ENCODE results near the gene ARSG. TPM values are rescaled to one million over a fixed set of nuclear protein-coding genes. Genes with fewer than 3 reads are reported as not detected.

The ARSG gene
- total and polyA plus RNA-seq, 4 donors: 1.5 to 5.4 (median 2.3) TPM

GRCh38 chr17:68315930-68316329, 24.6 kb downstream of the ARSG start:
- Histone ChIP-seq H3K36me3 (ENCODE audit: control insufficient read depth in 4 of 4, insufficient read depth in 3 of 4, low read depth in 1 of 4, low read length in 3 of 4) (no peaks in the 10 kb centered on the region), H3K4me1 (ENCODE audit: control insufficient read depth in 4 of 4, insufficient read depth in 4 of 4, low read length in 3 of 4) (no peaks in the 10 kb centered on the region), H3K4me3 (ENCODE audit: low read depth in 1 of 3, low read length in 3 of 3) (no peak overlapping the region), H3K27ac (ENCODE audit: low read depth in 1 of 2, low read length in 2 of 2) (no peak overlapping the region), H3K9me3 (ENCODE audit: control insufficient read depth in 4 of 4, low read length in 3 of 4) (no peaks in the 10 kb centered on the region), H3K27me3 (ENCODE audit: control insufficient read depth in 4 of 4, insufficient read depth in 4 of 4, low read length in 3 of 4) (no peaks in the 10 kb centered on the region), H3K9ac (ENCODE audit: low read depth in 1 of 2, low read length in 2 of 2) (no peak overlapping the region)
- TF ChIP-seq ATF3 (IDR thresholded peaks at IDR 0.05) (no peak), HNF4G (IDR thresholded peaks at IDR 0.05) (no peak), TAF1 (conservative IDR thresholded peaks at IDR 0.05) (no peak), GABPA (IDR thresholded peaks at IDR 0.05 in 1 of 2, conservative IDR thresholded peaks at IDR 0.05 in 1 of 2) (no peak), FOXA2 (IDR thresholded peaks at IDR 0.05) (no peak), ZBTB33 (IDR thresholded peaks at IDR 0.05) (no peak), REST (IDR thresholded peaks at IDR 0.05) (no peak), EGR1 (IDR thresholded peaks at IDR 0.05; ENCODE audit: low read depth in 2 of 2) (no peak), MAX (IDR thresholded peaks at IDR 0.05) (no peak), YY1 (IDR thresholded peaks at IDR 0.05) (no peak), NR2F2 (IDR thresholded peaks at IDR 0.05) (no peak), JUND (IDR thresholded peaks at IDR 0.05) (no peak), RAD21 (IDR thresholded peaks at IDR 0.05) (no peak), SP1 (IDR thresholded peaks at IDR 0.05) (no peak), CTCF (IDR thresholded peaks at IDR 0.05; ENCODE audit: low read depth, low read length, missing input control) (no peak), FOXA1 (IDR thresholded peaks at IDR 0.05) (no peak), RXRA (IDR thresholded peaks at IDR 0.05) (no peak), HNF4A (conservative IDR thresholded peaks at IDR 0.05) (no peak)
- WGBS: 98% methylated on average over 4 of the region's 4 CpGs
- DNase-seq (ENCODE audit: low spot score): no peak
